GM19463 (cell line): Measurements from ENCODE around the gene ZDHHC18.
"Not testable (repeated sequence)": the region's sequence is repeated elsewhere in the genome, so short reads cannot be mapped to it uniquely, and the experiment has no call there.

Source experiments
- ATAC-seq: cut with Tn5 transposase; IDR thresholded peaks from one replicate; pipeline ENCODE4 v1.9.1; 2021; ENCODE audit warnings: mild to moderate bottlenecking, moderate library complexity; ENCODE audit not compliant: unreplicated experiment

Gene ZDHHC18

GRCh38 chr1:26790551-26790953 is 35.9 kb upstream of the ZDHHC18 start:
- ATAC-seq = no peak

DNA sequence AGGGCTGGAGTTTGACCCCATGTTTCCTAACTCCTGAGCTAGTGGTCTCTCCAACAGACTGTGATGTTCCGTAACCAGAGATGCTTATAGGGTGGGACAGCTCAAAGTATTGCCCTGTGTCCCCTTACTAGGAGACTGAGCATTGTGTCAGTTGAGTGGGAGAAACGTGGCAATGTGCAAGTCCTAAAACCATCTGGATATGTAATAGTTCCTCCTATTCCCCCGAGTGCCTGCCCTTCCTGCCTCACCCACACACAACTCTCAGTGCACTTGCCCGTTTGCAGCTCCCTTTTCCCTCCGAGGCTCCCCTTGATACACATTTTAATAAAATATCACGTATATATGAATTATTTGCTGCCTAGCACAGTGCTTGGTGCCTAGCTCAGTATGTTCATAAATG is 35.3 kb upstream of the ZDHHC18 start:
- ATAC-seq = no peak

- no peak for ATAC-seq
Observed at GRCh38 chr1:26791626-26792025, 34.9 kb upstream of the ZDHHC18 start.

- ATAC-seq = no peak
Observed at GRCh38 chr1:26792924-26793323, 33.6 kb upstream of the ZDHHC18 start.

DNA sequence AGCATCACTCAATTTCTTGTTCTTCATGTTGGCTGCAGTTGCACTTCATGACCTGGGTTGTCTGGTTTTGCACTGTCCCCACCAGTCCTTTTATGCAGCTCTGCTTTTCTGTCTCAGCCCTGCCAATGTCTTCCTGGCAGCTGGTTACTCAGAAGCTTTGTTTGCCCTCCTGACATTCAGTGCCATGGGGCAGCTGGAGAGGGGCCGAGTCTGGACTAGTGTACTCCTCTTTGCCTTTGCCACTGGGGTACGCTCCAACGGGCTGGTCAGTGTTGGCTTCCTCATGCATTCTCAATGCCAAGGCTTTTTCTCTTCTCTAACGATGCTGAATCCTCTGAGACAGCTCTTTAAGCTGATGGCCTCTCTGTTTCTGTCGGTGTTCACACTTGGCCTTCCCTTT is 32.1 kb upstream of the ZDHHC18 start:
- ATAC-seq = no peak

GRCh38 chr1:26797627-26798026 is 28.9 kb upstream of the ZDHHC18 start:
- ATAC-seq = no peak

DNA sequence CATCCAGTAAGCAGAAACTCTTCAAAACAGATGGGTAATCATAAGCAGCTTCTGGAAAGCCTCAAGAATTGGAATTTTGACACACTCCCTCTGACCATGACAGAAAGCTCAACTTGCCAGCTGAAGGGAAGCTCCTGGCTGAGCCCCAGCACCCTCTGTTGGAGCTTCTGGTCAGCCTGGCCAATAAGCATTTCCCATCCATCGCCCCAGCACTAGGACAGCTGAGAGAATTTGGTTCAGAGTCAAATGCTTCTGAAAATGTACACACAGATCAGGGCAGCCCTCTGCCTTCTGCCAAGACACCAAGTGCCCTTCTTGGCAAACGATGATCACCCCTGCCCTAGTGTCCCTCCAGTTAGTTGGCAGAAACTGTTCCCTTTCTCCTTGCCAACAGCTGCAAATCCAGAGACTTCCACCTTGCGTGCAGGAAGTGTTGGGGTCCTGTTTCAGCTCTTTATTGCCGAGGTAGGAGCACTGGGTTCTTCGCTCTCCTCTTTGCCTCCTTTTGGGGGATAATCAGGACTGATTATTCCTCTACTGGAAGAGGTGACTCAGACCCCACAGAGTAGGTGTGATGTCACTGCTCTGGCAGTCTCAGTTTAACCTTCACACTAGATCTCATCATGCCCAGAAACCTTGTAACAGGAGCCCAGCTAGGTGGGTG is 26.9 kb upstream of the ZDHHC18 start:
- ATAC-seq = no peak

DNA sequence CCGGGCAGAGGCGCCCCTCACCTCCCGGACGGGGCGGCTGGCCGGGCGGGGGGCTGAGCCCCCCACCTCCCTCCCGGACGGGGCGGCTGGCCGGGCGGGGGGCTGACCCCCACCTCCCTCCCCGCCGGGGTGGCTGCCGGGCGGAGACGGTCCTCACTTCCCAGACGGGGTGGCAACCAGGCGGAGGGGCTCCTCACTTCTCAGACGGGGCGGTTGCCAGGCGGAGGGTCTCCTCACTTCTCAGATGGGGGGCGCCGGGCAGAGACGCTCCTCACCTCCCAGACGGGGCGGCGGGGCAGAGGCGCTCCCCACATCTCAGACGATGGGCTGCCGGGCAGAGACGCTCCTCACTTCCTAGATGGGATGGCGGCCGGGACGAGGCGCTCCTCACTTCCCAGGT is 22.6 kb upstream of the ZDHHC18 start:
- not testable (repeated sequence) for ATAC-seq

DNA sequence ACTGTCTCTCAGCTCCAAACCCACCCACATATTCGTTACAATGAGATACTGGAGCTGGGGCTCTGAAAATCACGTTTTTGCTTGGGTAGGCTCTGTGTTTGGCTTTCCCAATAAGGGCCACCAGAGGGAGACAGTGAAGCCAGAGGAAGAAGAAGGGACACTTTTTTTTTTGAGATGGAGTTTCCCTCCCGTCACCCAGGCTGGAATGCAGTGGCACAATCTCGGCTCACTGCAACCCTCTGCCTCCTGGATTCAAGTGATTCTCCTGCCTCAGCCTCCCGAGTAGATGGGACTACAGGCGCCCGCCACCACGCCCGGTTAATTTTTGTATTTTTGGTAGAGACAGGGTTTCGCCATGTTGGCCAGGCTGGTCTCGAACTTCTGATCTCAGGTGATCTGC is 16.4 kb upstream of the ZDHHC18 start:
- not testable (repeated sequence) for ATAC-seq

- no peak for ATAC-seq
Observed at GRCh38 chr1:26811057-26811456, 15.4 kb upstream of the ZDHHC18 start.

DNA sequence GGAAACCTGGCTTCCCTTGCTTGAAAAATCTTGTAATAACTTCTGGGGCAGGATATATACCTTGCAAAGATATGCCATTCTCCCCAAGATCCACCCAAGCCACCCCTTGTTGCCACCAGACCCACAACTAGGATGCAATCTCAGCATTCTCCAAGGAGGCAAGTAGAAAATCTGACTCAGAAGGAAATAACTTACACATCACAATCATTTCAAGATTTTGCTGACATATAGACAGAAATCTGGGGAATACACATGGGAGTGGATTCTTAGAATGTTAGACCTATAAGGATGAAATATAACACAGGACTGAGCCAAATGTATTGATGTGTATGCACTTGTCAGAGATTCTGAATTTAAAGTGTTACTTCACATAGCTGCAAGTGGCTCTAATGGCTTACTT is 14.8 kb upstream of the ZDHHC18 start:
- no peak for ATAC-seq

- ATAC-seq = no peak
Observed at GRCh38 chr1:26814377-26814776, 12.1 kb upstream of the ZDHHC18 start.

GRCh38 chr1:26814893-26815292 is 11.6 kb upstream of the ZDHHC18 start:
- no peak for ATAC-seq

- ATAC-seq = peak; percentile 85
Observed at GRCh38 chr1:26820784-26821269, 5.7 kb upstream of the ZDHHC18 start.

DNA sequence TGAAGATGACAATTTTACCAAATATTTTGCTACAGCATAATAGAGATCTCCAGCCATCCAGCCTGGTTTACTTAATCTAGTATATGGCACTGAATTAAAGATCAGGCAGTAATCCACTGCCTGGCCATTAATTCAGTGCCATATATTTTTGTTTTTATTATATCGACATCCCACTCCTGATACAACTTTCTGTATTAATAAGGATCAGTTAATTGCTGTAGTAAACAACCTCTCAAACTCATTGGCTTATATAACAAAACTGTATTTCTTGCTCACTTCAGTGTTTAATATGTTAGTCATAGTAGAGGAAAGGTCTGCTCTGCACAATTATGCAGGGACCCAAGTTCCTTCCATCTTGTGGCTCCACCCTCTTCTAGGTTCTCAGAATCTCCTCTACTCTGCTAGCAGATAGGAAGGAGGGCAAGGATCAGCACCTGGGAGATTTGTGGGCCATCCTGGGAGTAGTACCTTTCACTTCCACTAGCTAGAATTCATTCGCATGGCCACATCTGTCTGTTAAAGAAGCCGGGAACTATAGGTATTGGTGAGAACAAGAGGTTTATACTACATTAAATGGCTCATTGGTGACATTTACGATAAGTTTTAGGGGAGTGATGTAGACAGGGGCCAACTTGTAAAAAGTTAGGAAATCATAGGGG is 3.6 kb upstream of the ZDHHC18 start:
- ATAC-seq = no peak

DNA sequence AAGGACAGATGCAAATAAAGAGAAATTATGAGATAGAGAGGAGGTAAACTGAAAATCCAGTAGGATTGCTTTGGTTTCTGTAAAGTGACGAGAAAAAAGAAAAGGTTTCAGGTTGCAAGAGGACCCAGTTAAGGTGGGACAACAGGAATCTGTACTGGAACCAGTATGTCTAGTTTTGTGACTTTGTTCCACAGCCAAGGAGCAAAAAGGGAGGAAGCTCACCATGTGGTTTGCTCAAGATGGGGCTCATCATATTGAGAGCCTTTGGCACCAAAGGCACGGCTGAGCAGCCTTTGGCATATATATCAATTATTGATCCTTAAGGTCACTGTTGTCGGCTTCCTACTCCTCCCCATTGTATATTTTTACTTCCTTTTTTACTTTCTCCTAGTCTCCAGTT is 1.8 kb upstream of the ZDHHC18 start:
- ATAC-seq = no peak

DNA sequence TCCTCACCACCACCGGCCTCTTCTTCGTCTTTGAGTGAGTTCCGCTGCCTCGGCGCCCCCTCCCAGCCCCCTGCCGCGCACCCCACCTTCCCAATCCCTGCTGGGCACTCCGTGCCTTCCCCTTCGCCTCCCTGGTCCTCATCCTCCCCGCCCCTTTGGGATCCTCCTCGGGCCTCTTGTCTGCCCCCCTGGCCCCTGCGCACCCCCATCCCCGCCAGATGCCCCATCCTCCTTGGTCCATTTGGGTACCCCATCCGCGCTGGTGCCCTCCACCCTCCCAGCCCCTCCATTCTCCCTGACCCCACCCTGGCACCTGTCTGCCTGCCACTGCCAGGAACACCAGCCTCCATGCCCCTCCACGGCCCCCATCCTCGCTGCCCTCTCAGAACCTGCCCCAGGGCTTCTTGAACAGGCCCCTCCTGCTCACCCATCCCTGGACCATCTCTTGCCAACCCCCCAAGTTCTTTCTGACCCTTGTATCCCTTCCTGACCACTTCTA is 667 bp downstream of the ZDHHC18 start:
- ATAC-seq = no peak

DNA sequence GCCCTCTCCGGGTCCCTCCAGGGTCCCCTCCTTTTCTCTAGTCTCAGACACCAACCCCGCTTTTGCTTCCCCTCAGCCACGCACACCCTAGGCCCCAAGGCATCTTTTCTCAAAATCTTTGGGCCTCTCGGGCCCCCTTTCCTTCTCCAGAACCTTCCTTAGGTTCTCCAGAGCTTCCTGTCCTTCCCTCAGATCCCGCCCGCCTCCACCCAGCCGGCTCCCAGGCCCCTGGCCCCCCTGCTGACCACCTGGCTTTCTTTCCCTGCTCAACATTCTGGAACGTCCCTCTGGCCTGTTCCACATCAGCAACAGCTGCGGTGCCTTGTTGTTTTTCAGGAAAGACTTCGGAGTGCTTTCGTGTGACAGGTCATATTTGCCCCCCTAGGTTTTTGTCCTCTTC is 1.2 kb downstream of the ZDHHC18 start:
- ATAC-seq = no peak

GRCh38 chr1:26828411-26828991 is 2.0 kb downstream of the ZDHHC18 start:
- ATAC-seq = no peak

GRCh38 chr1:26829184-26829911 is 2.9 kb downstream of the ZDHHC18 start:
- ATAC-seq = no peak

- no peak for ATAC-seq
Observed at GRCh38 chr1:26831059-26831458, 4.6 kb downstream of the ZDHHC18 start.
